ENCODE measurements around the gene MYH2. TPM values are rescaled to one million over a fixed set of nuclear protein-coding genes. Genes with fewer than 3 reads are reported as not detected.
"Not testable (repeated sequence)": the region's sequence is repeated elsewhere in the genome, so short reads cannot be mapped to it uniquely, and the experiment has no call there.

The MYH2 gene
- not detected for polyA plus RNA-seq (2012; ENCODE audit: insufficient read depth, insufficient read length)

DNA sequence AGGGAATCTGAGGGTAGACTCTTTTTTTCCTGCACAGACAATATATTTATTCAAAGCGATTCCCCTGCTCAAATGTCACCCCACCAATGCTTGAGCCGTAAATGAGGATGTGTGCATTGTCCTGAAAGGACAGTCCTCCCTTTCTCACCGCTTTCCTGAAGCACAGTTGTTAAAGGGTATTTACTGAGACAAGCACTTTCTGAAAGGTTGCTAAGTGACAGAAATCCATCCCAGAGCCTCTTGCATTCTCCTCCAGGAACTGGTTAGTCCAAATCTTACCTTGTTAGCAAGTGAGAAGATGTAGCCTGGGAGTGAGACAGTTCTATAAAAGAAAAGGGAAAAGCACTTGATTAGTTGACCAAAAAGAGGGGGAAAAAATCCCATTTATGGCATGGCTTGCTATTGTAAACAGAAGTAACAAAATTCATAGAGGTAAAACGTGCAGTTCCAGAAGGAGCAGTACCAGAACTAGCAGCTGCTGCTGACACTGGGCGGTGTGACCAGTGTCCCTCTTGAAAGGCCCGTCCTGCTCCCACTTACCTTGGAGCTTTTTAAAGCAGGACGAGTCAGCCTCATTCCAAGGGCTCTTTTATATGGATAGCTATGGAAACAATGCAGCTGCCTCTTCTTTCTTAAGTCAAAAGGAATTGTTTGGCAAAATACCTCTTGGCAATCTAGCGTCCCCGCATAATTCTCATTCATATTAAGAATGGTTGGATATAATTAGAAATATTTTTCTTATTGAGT lies at the start of gene MYH2:
Gene MYH2 (minus strand): TSS at position 563 of the 747 bp plus-strand sequence. CDS start 1,738 bp downstream, outside the sequence.
- DNase-seq (ENCODE audit: low read depth, low spot score) = no peak
- no peak within 1 kb of the TSS for H3K4me3 ChIP-seq (ENCODE audit: low read length)

DNA sequence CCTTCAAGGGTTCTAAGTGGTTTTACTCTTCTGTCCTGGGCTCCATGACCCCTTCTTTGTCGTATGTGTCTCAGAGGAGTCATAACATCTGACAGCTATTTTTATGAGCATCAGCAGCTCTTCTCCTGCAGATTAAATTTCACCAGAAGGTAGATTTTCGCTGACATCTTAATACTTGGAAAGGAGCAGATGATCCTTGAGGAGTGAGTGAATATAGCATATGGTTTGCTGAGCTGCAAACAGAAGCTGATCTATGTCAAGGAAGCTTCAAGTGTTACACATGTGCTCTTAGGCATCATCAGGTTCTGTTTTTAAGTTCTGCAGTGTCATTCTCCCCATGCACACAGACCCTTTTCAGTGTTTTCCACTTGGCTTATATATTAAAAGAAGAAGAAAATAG lies 49.2 kb upstream of the MYH2 start:
- H3K4me3 ChIP-seq (ENCODE audit: low read length) = no peak overlapping the region
- no peak for DNase-seq (ENCODE audit: low read depth, low spot score)

DNA sequence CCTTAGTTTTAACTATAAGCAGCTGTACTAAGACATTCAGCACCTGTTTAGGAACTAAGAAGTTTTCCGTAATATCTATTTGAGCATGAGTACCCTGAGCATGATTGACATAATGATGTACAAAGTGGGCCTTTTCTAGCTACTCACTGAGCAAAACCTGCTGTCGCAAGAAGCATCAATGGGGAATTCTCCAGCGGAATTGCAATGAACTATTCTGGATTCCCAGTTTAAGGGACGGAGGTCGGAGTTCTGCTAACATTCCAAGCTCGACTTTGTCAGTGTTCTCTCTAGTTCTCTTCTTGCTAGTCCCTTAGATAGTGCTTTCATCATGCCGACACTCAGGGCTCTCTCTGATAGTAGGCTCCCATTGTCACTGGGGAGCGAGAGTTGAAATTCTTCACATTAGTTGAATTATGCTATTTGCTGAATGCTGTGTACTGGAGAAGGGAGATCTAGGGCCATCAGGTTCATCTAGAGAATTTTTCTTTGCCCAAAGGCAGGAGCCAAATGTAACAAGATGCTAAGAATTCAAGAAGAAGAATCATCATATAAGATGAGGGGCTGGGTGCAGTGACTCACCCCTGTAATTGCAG lies 40.2 kb upstream of the MYH2 start:
- H3K4me3 ChIP-seq (ENCODE audit: low read length) = no peak overlapping the region
- no peak for DNase-seq (ENCODE audit: low read depth, low spot score)

DNA sequence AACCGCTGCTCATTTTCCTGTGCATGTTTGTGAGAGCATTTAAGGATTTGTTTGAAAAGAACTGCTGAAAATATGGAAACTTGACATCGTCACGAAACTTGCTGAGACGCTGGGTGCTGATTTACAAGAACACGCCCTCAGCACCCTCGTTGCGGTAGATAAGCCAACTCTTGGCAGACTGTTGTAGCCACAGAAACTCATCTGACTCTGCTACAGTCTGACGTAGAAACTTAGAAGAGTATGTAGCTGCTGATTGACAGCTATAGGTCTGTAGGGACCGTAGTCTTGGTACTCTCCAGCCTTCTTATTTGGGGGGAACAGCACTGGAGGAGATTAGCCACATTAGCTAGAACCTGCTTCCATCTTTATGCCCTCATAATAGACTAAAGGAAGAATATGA lies 36.1 kb upstream of the MYH2 start:
- DNase-seq (ENCODE audit: low read depth, low spot score) = no peak

DNA sequence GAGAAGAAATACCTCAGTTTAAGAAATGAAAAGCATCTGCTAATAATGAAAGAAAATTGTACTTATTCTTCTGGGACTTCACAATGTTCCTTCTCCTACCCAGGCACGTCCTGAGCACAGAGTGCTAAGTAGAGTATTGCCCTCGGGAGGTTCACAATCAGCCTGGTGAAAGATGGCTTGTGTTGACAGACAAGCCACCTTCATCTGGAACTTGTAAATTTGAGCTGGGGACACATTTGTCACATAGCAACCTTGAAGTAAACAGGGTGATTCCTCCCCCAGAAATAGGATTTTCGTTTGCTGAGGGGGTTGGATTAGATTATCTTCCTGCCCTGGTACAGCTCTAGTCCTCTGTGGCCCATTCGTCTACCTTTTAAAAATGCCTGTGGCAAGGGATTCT lies 34.4 kb upstream of the MYH2 start:
- DNase-seq (ENCODE audit: low read depth, low spot score) = no peak
- H3K4me3 ChIP-seq (ENCODE audit: low read length) = no peak overlapping the region

More for the DNA sequence above, 36.1 kb upstream of the MYH2 start:
- H3K4me3 ChIP-seq (ENCODE audit: low read length) = no peak overlapping the region

DNA sequence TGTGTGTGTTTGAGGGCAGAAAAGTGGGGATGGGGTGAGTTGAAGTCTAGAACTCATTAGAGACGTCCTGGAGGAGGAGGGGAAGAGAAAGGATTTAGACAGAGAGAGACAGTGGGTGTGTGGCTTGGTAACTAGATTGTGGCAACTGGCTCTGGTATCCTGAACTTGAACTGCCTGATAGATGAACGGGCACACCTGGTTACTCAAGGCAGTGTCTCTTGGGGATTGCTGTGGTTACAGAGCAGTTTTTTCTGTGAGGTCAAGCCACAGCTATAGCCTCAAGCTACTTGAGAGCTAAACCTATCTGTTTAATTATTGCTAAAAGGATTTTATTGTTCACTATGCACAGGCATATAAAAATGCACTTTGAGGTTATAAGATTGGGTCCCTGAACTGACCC lies 29.8 kb upstream of the MYH2 start:
- DNase-seq (ENCODE audit: low read depth, low spot score) = peak; percentile 24
- no peak overlapping the region for H3K4me3 ChIP-seq (ENCODE audit: low read length)

DNA sequence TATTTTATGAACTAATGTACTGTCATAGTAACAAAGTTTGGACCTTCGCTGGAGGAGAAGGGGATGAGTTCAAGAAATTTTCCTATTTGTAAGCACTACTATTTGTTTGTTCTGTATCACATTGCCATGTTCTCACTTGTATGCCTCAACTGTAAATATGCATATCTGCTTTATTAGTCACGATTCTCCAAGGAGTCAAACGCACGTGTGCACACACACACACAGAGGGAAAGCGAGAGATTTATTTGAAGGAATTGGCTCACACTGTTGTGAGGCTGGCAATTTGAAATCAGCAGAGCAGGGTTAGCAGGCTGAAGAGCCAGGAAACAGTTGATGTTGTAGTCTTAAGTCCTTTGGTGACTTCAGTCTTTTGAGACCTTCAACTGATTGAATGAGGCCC lies 24.9 kb upstream of the MYH2 start:
- no peak for DNase-seq (ENCODE audit: low read depth, low spot score)
- H3K4me3 ChIP-seq (ENCODE audit: low read length) = no peak overlapping the region

DNA sequence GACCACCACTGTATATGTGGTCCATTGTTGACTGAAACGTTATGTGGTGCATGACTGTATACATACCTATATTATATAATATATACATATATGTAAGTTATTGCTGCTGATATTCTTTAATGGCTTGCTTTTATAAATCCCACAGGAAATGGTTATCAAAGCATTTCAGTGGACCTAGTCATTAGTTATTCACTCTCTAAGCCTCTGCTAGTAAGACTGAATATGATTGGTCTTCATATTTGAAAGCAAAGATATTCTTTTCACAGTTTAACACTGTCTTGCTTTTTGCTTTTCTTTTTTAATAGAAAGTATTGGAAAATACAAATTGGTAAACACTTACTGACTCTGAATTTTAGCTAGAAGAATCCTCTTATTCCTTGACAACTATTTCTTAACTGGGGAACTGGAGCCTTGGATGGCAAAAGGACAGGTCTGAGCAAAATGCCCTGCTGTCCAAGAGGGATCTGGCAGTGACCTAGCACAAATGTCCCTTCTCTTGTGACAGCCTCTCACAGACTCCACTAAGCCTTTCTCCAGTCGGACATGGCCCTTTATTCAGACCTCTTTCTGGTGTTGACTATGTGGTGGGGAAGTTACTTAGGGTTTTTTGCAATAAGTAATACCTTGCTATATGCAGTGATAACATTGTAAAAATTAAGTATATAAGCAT lies 14.7 kb upstream of the MYH2 start:
- no peak for DNase-seq (ENCODE audit: low read depth, low spot score)

DNA sequence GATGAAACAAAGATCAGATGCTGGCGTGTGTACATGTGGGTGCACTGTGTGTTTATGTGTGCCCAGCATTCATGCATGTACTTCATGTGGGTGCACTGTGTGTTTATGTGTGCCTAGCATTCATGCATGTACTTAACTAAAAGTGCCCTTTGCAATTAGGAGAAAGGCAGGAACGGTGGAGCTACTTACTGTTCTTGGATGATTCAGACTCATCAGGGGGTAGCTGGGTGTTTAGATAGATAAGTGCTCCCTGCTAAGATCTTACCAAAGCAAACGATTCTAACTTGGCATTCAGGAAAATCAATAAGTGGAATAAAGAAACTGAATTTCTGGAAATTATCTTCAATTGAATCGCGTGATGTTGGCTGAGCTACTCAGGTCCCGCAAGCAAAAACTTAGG lies 8.6 kb upstream of the MYH2 start:
- no peak overlapping the region for H3K4me3 ChIP-seq (ENCODE audit: low read length)
- DNase-seq (ENCODE audit: low read depth, low spot score) = no peak

More for the DNA sequence above, 14.7 kb upstream of the MYH2 start:
- no peak overlapping the region for H3K4me3 ChIP-seq (ENCODE audit: low read length)

DNA sequence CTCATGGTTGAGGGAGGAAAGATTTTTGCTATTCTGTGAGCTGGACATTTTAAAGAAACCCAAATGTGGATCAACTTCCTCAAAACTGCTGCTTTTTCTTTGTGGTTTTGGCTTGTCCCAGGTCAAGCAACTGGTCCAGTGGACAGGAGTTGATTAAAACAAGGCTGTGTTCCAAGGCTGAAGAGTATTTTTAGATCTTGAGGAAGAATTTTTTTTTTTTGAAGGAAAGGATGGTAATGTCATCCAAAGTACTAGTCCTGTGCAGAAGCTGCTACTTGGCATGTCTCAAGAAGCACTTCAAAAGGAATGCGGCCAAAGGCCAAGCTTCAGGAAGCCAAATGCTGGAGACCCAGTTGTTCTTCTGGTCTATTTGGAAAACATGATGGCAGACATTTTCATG lies 8.0 kb upstream of the MYH2 start:
- H3K4me3 ChIP-seq (ENCODE audit: low read length) = no peak overlapping the region
- DNase-seq (ENCODE audit: low read depth, low spot score) = no peak

DNA sequence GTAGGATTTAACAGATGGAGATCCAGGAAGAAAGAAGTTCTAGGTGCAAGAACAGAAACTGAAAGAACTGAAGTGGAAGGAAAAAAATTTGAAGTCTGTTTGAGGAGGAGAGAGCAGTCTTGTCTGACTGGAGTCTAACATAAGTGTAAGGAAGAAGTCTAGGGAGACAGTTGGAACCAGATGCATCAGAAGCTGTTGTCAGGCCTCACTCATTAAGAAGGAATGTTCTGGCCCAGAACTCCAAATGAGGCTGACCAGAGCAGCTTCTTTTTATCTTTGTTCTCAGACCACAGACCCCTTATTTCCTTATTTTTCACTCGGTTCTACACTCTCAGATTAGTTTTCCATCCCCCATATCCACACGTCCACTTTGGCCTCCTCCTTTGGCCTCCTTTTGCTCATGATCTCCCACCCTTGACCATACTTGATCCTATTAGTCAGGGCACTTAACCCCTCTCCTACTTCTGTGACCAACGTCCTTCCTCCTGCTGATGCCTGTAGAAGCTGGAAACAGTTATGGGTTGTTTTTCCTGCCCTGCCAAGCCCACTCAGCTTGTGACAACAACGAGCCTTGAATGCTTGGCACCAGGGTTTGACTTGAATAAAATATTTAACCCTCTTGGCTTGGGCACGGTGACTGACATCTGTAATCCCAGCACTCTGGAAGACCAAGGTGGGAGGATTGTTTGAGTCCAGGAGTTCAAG lies 7.0 kb upstream of the MYH2 start:
- no peak for DNase-seq (ENCODE audit: low read depth, low spot score)
- no peak overlapping the region for H3K4me3 ChIP-seq (ENCODE audit: low read length)

DNA sequence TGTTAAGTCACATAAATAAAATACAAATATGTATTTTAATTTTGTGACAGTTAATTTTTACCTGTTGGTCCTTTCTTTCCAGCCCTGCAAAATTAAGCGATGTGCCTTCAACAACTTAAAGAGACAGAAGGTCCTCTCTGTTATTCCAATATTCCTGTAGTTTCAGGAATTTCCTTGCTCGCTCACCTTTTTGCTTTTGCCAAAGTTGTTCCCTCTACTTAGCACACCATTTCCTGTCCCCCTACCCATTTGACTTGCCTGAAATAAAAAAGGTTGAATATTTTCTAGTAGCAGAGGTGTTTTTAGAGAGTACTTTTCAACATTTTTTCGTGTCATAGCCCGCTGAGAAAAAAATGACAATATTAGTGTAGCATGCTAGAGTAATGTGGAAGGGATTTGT lies 556 bp upstream of the MYH2 start:
- H3K4me3 ChIP-seq (ENCODE audit: low read length) = no peak overlapping the region
- DNase-seq (ENCODE audit: low read depth, low spot score) = no peak

DNA sequence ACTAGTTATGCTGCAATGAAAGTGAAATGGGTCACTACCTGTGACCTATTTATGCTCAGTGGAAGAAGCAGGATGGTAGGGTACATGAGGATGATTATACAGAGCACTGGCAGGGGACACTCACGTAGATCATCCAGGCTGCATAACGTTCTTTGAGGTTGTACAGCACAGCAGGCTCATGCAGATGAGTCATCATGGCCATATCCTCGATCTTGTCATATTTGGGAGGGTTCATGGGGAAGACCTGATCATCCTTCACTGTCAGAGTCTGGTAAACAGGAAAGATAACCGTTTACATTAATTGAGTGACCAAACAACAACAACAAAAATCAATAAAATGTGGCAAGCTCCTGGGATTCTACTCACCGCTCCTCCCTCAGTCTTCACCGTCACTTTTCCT lies 2.1 kb downstream of the MYH2 start:
- no peak for DNase-seq (ENCODE audit: low read depth, low spot score)
- H3K4me3 ChIP-seq (ENCODE audit: low read length) = no peak overlapping the region

DNA sequence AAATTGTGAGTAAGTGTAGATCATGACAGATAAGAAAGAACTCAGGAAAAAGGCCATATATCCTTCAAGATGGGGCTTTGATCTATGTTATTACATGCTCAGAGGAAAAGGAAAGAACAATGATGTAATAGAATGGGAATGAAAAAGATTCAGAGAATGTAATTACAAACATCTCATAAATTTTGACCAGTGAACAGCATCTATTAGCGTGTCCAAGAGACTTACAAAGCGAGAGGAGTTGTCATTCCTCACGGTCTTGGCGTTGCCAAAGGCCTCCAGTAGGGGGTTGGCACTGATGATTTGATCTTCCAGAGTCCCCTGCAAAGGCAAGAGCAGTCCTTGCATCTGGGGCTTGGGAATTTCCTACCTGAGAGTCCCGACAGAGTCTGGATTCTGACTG lies 6.0 kb downstream of the MYH2 start:
- H3K4me3 ChIP-seq (ENCODE audit: low read length); DNase-seq (ENCODE audit: low read depth, low spot score): not testable (repeated sequence)

DNA sequence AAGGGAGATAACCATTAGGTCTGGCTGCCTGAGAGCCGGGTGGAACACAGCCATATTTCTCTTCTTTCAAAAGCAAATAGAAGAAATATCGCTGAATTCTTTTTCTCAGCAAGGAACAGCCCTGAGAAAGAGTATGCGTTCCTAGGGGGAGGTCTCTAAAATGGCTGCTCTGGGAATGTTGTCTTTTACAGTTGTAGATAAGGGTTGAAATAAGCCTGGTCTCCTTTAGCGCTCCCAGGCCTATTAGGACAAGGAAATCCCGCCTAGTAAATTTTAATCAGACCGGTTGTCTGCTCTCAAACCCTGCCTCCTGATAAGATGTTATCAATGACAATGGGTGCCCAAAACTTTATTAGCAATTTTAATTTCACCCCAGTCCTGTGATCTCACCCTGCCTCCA lies 8.3 kb downstream of the MYH2 start:
- not testable (repeated sequence) for DNase-seq (ENCODE audit: low read depth, low spot score)

DNA sequence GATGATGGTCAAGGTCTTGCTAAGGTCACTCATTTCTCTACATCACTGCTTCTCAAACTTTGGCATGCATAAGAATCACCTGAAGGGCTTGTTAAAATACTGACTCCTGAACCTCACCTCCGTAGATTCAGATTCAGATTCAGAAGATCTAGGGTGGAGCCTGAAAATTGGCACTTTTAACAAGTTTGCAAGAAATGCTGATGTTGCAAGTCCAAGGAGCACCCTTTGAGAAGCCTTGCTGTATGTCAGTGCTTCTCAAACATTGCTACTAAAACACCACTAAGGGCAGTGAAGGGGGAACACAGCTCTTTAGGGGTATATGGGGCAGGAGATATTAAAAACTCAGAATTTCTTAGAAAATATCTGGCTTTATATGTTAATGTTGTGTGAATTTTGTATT lies 17.4 kb downstream of the MYH2 start:
- H3K4me3 ChIP-seq (ENCODE audit: low read length) = no peak overlapping the region
- no peak for DNase-seq (ENCODE audit: low read depth, low spot score)

More for the DNA sequence above, 8.3 kb downstream of the MYH2 start:
- H3K4me3 ChIP-seq (ENCODE audit: low read length) = not testable (repeated sequence)

DNA sequence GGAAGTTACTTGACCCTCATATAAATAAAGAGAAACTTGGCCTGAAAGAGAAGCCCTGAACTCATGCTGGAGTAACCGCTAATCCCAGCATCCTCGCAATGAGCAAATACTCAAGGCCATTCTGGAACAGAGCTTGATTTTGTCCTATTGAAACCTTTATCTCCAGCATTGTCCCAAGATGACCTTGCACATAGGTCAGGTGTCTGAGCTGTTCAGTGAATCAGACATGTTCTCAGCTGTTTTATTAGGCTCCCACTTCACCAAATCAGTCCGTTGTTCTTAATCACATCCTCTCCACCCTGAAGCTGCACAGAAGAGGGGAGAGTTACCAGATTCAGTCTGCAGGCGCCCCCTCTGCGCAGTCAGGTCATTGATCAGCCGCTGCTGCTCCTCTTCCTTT lies 22.0 kb downstream of the MYH2 start:
- H3K4me3 ChIP-seq (ENCODE audit: low read length) = no peak overlapping the region
- no peak for DNase-seq (ENCODE audit: low read depth, low spot score)

DNA sequence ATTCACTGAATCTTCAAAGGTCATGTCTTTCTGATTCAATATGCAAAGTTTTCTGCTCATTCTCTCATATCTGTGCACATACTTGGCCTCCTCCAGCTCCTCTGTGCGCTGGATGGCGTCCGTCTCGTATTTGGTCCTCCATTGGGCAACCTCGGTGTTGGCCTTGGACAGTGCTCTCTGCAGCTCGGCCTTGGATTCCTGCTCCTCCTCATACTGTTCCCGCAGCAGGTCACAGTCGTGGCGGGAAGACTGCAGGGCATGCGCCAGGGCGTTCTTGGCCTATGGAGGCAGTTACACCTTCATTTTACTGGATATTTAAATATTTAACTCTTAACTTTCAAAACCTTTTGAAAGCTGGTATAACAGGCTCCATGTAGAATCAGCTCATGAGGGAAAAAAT lies 22.9 kb downstream of the MYH2 start:
- DNase-seq (ENCODE audit: low read depth, low spot score) = no peak

DNA sequence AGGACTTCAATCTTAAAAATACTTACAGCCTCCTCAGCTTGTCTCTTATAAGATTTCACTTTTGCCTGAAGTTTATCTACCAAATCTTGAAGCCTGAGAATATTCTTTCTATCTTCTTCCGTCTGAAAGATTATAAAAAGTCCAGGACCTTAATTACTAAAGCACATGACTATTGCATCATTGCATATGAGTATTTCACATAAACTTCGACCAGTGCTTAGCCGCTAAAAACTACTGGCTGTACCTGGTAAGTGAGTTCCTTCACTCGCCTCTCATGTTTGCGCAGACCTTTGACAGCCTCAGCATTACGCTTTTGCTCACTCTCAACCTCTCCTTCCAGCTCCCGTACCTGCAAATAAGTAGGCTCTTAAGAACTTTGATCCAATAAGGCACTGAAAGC lies 26.4 kb downstream of the MYH2 start:
- no peak for DNase-seq (ENCODE audit: low read depth, low spot score)
- no peak overlapping the region for H3K4me3 ChIP-seq (ENCODE audit: low read length)

More for the DNA sequence above, 22.9 kb downstream of the MYH2 start:
- H3K4me3 ChIP-seq (ENCODE audit: low read length) = no peak overlapping the region

DNA sequence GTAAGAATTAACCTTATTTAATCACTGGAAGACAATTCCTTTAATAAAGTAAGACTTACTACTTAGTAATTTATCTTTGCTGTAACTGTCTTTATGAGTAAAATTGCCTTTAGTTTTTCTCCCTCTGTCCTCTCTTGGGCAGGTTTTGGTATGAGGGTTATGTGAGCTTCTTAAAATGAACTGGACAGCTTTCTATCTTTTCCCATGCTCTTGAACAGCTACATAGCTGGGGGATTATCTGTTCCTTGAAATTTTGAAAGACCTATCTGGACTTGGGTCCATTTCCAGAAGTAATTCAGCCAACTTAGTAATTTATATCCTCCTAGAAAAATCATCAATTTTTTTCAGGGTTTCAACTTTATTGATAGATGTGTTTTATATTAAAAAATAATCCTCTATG lies 27.5 kb downstream of the MYH2 start:
- DNase-seq (ENCODE audit: low read depth, low spot score) = no peak

More for the DNA sequence above, 27.5 kb downstream of the MYH2 start:
- no peak overlapping the region for H3K4me3 ChIP-seq (ENCODE audit: low read length)
